Measurements from ENCODE around the gene SPG7.

- TF ChIP-seq EZH2 (IDR thresholded peaks at IDR 0.05; ENCODE audit: insufficient read depth, low read length) (no peak), CTCF (IDR thresholded peaks at IDR 0.05; ENCODE audit: insufficient read depth, low read depth, low read length) (peak; percentile 32)
Observed at GRCh38 chr16:89491238-89491869, 16.8 kb upstream of the SPG7 start.

All from astrocyte (in vitro differentiated cells and primary cell).